ENCODE measurements around the gene ZC3HAV1.

GRCh38 chr7:139058943-139059342 is 50.6 kb downstream of the ZC3HAV1 start:
- TF ChIP-seq POLR2A (IDR thresholded peaks at IDR 0.05) (no peak), CTCF (IDR thresholded peaks at IDR 0.05) (no peak), EP300 (IDR thresholded peaks at IDR 0.05) (no peak), POLR2AphosphoS5 (IDR thresholded peaks at IDR 0.05) (no peak)

Data from upper lobe of left lung (tissue), 4 donors.